Effector memory CD8-positive, alpha-beta T cell (primary cell): Measurements from ENCODE around the gene EEF2K.

ENCODE experiments used
- ATAC-seq: fragments of 150-1000 bp; cut with Tn5 transposase; replicated peaks from 2 replicates; pipeline ENCODE4 v1.10.0; 2021; ENCODE audit warnings: mild to moderate bottlenecking, moderate library complexity
- DNase-seq, 3 experiments: peaks; one replicate each; pipeline ENCODE4 v3.0.0; 2021
- H3K27ac Mint-ChIP-seq, 2 donors: one replicate each; pipeline ENCODE4 v1.8.0; 2022; ENCODE audit warnings: mild to moderate bottlenecking in 2 of 2, mixed read lengths in 2 of 2, moderate library complexity in 2 of 2
- H3K27me3 Mint-ChIP-seq, 2 donors: one replicate each; pipeline ENCODE4 v1.8.0; 2022; ENCODE audit warnings: mixed read lengths in 2 of 2
- H3K36me3 Mint-ChIP-seq: one replicate; pipeline ENCODE4 v1.8.0; 2022; ENCODE audit warnings: mild to moderate bottlenecking, moderate library complexity, mixed read lengths; ENCODE audit not compliant: insufficient read depth
- H3K4me1 Mint-ChIP-seq, 2 donors: one replicate each; pipeline ENCODE4 v1.8.0; 2022; ENCODE audit warnings: low read depth in 2 of 2, mixed read lengths in 2 of 2
- H3K4me3 Mint-ChIP-seq, 2 donors: one replicate each; pipeline ENCODE4 v1.8.0; 2022; ENCODE audit warnings: mild to moderate bottlenecking in 2 of 2, mixed read lengths in 2 of 2, moderate library complexity in 2 of 2
- H3K9me3 Mint-ChIP-seq, 2 donors: one replicate each; pipeline ENCODE4 v1.8.0; 2022; ENCODE audit warnings: mixed read lengths in 2 of 2

The EEF2K gene

DNA sequence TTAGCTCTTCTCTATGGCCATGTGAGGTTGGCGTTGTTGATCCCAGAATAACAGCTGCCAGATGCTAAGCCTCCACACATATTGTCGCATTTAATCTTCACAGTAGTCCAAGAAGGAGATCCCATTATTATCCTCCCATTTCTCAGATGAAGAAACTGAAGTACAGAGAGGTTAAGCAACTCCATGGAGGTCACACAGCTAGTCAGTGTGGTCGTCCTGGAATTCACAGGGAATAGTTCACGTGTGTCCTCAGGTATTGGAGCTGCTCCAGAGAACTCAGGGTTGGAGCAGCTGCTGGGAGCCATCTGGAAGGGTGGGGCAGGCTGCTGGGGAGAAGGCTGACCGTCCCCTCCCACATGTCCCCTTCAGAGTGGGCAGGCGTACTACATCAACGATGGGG is 24.2 kb upstream of the EEF2K start:
- Mint-ChIP-seq H3K36me3 (no peaks in the 10 kb centered on the region), H3K9me3 (no peaks in the 10 kb centered on the region), H3K4me3 (no peak overlapping the region), H3K4me1 (no peaks in the 10 kb centered on the region), H3K27ac (no peak overlapping the region), H3K27me3 (no peaks in the 10 kb centered on the region)
- ATAC-seq (no peak), DNase-seq (no peak)

DNA sequence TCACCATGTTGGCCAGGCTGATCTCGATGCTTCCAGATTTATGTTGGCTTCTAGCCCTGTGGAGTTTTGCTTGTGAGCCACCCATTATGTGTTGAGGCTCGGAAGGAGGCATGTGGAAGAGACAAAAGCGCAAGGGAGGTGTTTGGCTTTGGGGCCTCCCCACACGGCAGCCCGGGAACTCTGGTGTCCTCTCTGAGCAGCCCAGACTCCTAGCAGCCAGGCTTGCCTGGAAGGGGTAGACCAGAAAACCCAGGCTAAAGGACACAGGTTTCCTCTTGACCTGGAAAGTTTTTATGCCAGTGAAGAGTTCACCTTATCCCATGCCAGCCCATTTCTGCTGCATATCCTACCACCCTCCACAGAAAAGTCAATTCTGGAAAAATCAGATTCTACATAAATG is 22.7 kb upstream of the EEF2K start:
- Mint-ChIP-seq H3K4me3 (no peak overlapping the region), H3K9me3 (no peaks in the 10 kb centered on the region), H3K4me1 (peaks cover 1 to 4% of the 10 kb centered on the region in 2 donors), H3K27me3 (no peaks in the 10 kb centered on the region), H3K27ac (no peak overlapping the region), H3K36me3 (no peaks in the 10 kb centered on the region)
- DNase-seq (no peak), ATAC-seq (no peak)

DNA sequence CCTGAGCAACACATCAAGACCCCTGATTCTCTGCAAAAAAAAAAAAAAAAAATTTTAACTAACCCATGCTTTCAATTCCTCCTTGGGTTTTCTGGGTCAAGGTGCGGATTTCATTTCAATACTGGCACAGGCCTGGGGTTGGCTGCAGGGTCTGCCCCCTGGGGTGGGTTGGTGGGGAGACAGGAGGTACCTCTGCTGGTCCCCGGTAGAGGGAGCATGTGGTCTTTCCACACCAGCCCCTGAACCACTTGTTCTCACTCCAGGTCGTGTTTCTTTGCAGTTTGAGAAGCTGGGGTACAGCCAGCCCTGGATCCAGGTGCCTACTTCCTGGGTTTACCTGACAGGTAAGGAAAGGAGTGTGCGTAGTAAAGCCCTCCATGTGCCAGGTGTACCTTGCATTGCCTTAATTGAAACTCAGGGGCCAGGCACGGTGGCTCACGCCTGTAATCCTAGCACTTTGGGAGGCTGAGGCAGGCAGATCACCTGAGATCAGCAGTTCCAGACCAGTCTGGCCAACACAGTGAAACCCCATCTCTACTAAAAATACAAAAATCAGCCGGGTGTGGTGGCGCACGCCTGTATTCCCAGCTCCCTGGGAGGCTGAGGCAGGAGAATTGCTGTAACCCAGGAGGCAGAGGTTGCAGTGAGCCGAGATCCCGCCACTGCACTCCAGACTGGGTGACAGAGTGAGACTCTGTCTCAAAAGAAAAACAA is 22.0 kb upstream of the EEF2K start:
- no peak for DNase-seq
- Mint-ChIP-seq H3K4me1 (peaks cover 7 to 10% of the 10 kb centered on the region in 2 donors), H3K27me3 (no peaks in the 10 kb centered on the region), H3K36me3 (no peaks in the 10 kb centered on the region), H3K9me3 (no peaks in the 10 kb centered on the region), H3K4me3 (no peak overlapping the region), H3K27ac (no peak overlapping the region)
- ATAC-seq = peak; percentile 30

DNA sequence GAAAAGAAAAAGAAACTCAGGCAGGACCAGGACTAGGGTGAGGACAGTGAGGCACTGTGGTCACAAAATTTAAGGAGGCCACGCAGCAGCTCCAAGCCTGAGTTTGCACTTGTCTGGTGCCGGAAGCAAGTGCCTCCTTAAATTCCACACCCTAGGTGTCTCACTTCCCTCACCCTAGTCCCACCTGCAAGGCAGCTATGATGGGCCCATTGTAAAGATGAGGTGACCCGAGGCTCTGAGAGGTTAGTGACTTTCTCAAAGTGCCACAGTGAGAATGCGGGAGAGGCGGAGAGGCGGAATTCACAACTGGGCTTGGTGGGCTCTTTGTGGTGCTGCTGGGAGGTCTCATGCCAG is 21.5 kb upstream of the EEF2K start:
- no peak for ATAC-seq

DNA sequence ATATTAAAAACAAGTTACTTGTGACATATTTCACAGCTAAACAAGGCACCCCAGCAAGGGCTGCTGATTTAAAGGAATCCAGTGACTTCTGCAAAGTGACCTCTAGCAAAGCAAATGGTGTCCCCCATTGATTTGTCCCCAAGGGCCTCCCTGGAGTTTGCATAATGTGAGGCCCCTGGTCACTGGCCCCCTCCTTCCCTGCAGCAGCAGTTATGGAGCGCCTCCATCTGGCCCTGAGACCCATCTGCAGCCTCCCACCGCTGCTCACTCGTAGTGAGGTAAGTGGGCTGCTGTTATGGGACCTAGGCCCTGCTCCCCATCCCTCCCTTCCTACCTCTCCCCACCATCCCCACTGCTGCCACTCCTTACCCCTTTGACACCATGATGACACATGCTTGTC is 19.6 kb upstream of the EEF2K start:
- H3K36me3 Mint-ChIP-seq = peaks cover 22% of the 10 kb centered on the region
- H3K27ac Mint-ChIP-seq = peak overlapping the region; percentile 67 to 98
- no peak overlapping the region for H3K4me3 Mint-ChIP-seq
- ATAC-seq (no peak), DNase-seq (no peak)
- no peaks in the 10 kb centered on the region for H3K9me3 Mint-ChIP-seq
- peaks cover 19 to 20% of the 10 kb centered on the region in 2 donors for H3K4me1 Mint-ChIP-seq
- no peaks in the 10 kb centered on the region for H3K27me3 Mint-ChIP-seq

More for the DNA sequence above, 21.5 kb upstream of the EEF2K start:
- no peaks in the 10 kb centered on the region for H3K27me3 Mint-ChIP-seq
- no peaks in the 10 kb centered on the region for H3K9me3 Mint-ChIP-seq
- peaks cover 3% of the 10 kb centered on the region for H3K36me3 Mint-ChIP-seq
- peaks cover 13 to 15% of the 10 kb centered on the region in 2 donors for H3K4me1 Mint-ChIP-seq
- H3K4me3 Mint-ChIP-seq = no peak overlapping the region
- no peak overlapping the region for H3K27ac Mint-ChIP-seq
- DNase-seq = no peak

DNA sequence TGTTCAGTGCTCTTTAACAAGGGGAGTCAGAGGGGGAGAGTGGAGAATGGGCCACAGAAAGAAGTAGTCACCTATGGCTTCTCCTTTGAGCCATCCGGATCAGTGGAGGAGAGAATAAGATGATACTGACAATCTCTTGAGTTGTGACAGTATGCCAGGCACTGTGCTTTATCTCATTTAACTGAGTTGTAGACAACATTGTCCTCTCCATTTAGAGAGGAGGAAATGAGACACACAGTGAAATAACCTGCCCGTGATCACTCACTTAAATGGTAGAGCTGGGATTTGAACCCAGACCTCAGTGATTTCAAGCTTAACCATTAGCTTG is 17.8 kb upstream of the EEF2K start:
- Mint-ChIP-seq H3K4me1 (peaks cover 29 to 31% of the 10 kb centered on the region in 2 donors), H3K27me3 (no peaks in the 10 kb centered on the region), H3K27ac (peak overlapping the region; percentile 98), H3K36me3 (peaks cover 37% of the 10 kb centered on the region), H3K4me3 (peak overlapping the region in 1 of 2 donors; percentile 5), H3K9me3 (peaks cover 0 to under 1% of the 10 kb centered on the region in 2 donors)
- DNase-seq (no peak), ATAC-seq (no peak)

DNA sequence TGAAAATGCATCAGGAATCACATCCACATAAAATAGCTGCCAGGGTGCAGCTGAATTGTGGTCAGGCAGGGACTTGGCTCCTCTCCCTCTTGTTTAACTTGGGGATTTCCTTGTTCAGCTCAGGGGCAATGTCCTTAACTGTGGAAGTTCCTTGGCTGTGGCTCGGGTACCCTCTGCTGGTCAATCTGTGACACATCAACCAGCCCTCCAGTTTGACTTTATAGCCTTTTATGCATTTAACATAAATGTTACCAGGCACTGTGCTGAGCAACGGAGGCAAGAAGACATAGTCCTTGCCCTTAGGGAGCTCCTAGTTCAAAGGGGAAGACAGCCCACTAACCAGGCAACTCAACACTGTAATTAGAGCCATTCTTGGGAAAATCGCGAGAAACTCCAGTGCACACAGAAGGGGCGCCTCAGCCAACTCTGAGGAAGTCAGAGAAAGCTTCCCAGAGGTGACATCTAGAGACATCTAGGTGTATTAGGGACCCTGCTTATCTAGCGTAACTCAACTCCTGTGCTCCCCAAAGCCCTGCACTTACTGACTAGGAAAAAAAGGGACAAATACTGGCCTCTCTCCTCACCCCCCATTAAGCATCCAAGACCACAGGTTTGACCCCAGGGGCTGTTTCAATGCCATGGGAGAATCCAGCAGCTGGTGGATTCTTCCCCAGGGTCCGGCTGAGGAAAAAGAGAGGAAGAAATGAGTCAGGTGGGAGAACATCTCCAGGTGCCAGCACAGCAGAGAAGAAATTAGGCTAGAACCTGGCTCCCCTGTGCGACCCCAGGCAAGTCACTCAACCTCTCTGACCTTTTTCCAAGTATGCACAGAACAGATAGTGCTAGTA is 17.3 kb upstream of the EEF2K start:
- ATAC-seq (no peak), DNase-seq (peak; percentile 49 to 56 (median 53))
- H3K4me3 Mint-ChIP-seq = peak overlapping the region; percentile 84
- no peaks in the 10 kb centered on the region for H3K27me3 Mint-ChIP-seq
- peaks cover 35 to 36% of the 10 kb centered on the region in 2 donors for H3K4me1 Mint-ChIP-seq
- peaks cover 42% of the 10 kb centered on the region for H3K36me3 Mint-ChIP-seq
- H3K9me3 Mint-ChIP-seq = peaks cover 3 to 7% of the 10 kb centered on the region in 2 donors
- peak overlapping the region; percentile 98 for H3K27ac Mint-ChIP-seq

DNA sequence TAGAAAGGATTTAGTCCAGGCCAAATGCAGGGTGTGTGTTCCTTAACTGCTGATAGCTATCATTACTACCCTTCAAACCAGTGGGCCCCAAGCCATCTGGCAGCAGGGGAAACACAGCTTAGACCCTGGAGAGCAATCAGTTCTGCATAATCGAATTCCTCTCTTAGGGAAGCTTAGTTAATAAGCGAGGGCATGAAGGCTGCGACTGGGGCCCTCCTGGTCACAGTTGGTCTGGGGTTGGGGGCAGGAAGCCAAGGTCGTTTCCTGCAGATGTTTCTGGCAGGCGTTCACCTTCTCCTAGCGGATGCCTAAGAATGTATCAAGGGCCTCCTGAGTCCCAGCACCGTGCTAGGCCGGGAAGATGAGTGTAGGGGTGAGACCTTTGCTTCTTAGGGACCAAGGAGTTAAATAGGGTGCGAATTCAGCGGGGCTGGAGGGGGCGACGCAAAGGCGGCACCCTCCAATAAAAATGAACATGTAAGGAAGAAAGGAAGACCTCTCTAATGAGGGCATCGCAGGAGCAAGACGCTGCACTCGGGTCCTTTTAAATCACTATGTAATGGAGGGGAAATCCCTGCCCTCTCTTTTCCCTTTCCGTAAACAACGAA is 16.5 kb upstream of the EEF2K start:
- ATAC-seq = no peak
- peak overlapping the region; percentile 98 for H3K27ac Mint-ChIP-seq
- DNase-seq = no peak
- H3K9me3 Mint-ChIP-seq = peaks cover 3 to 11% of the 10 kb centered on the region in 2 donors
- H3K27me3 Mint-ChIP-seq = no peaks in the 10 kb centered on the region
- H3K4me3 Mint-ChIP-seq = peak overlapping the region; percentile 84
- H3K36me3 Mint-ChIP-seq = peaks cover 49% of the 10 kb centered on the region
- H3K4me1 Mint-ChIP-seq = peaks cover 40 to 42% of the 10 kb centered on the region in 2 donors

DNA sequence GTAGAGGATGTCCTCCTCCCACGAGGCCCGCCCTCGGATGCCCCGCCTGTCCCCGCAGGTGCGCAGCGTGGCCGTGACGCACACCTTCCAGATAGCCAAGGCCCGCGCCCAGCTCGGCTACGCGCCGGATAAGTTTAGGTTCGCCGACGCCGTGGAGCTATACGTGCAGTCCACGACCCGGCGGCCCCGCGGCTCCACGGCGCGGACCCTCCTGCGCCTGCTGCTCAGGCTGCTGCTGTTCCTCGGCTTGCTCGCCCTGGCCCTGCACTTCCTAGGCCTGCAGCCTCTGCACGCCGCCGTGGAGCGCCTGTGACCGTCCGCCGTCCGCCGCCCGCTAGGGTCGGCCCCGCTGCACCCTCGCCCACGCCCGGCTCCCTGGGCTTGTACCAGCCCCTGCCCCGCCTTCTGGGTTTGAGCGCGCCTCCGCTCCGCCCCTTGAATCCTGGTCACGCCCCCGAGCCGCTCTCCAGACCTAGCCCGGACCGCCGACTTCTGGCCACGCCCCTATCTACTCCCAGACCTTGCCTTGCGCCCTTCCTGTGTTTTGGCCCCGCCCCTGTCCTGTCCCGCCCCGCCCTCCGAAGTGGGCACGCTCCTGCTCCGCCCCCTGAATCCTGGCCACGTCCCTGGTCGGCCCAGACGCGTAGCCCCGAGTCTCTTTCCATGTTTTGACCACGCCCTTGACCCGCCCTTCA is 15.8 kb upstream of the EEF2K start:
- peak; percentile 85 to 90 (median 87) for DNase-seq
- Mint-ChIP-seq H3K4me1 (peaks cover 46 to 49% of the 10 kb centered on the region in 2 donors), H3K36me3 (peaks cover 55% of the 10 kb centered on the region), H3K9me3 (peaks cover 3 to 11% of the 10 kb centered on the region in 2 donors), H3K27me3 (no peaks in the 10 kb centered on the region), H3K27ac (peak overlapping the region; percentile 98), H3K4me3 (peak overlapping the region; percentile 84)
- ATAC-seq = peak; percentile 55

DNA sequence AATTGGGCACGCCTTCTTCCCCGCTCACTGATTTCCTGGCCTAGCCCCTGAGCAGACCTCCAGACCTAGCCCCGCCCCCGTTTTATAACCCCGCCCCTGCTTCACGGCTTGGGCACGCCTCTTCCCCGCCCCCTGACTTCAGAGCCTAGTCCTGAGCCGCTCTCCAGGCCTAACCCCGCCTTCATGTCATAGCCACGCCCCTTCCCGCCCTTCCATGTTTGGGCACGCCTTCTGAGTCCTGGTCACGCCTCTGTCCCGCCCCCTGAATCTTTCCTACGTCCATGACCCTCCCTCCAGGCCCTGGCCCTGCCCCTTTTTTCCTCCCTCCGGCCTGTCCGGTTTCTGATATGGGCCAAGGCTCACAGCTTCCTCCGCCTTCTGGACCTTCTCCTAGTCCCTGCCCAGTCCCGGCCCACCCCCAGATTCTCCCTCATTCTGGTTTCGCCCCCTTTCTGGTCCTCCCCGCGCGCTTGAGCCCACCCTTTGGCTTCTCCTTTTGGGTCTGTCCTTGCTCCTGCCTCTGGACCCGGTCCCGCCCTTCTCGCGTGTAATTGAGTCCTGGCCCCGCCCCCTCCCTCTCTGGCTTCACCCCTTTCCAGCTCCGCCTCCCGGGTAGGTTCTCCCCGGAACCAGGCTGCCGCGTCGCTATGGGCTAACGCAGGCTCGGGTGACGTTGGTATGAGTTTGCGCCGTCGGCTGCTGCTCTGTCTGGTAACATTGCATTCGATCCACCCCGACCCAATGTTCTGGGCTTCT is 15.1 kb upstream of the EEF2K start:
- H3K27me3 Mint-ChIP-seq = no peaks in the 10 kb centered on the region
- H3K36me3 Mint-ChIP-seq = peaks cover 62% of the 10 kb centered on the region
- peak; percentile 99 to 100 (median 99) for DNase-seq
- H3K9me3 Mint-ChIP-seq = peaks cover 3 to 11% of the 10 kb centered on the region in 2 donors
- H3K4me3 Mint-ChIP-seq = peak overlapping the region; percentile 84
- H3K27ac Mint-ChIP-seq = peak overlapping the region; percentile 98
- peaks cover 51 to 54% of the 10 kb centered on the region in 2 donors for H3K4me1 Mint-ChIP-seq
- peak; percentile 53 for ATAC-seq

DNA sequence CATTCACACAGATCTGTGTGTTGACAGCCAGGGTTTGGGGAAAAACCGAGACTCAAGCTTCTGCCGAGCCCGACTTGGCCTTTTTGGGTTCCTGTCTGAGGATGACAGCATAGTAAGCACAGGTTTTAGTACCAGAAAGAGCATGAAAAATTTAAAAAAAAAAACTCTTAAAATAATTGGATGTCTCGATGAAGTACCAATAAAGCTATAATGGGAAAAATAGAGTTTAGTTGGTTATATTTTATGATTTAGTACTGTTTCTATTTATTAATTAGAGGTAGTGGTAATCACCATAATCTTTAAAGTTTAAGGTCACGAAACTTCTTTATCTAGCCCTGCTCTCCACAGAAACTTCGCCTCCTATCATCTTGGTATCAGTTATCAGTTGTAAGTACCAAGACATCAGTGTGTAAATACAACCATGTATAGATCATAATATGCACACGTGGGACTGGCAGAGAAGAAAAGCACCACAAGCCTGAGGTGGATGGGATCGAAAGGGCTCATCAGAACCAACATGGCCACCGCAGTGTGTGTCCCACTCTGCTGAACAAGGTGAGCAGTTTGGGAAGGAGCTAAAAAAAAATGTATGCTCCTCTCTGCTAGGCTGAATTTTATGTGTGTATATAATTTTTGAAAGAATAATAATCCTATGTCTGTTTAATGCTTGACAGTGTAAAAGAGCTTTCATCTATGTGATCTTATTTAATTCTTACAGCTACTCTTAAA is 14.4 kb upstream of the EEF2K start:
- H3K9me3 Mint-ChIP-seq = peaks cover 3 to 11% of the 10 kb centered on the region in 2 donors
- peaks cover 70% of the 10 kb centered on the region for H3K36me3 Mint-ChIP-seq
- peaks cover 51 to 54% of the 10 kb centered on the region in 2 donors for H3K4me1 Mint-ChIP-seq
- H3K4me3 Mint-ChIP-seq = peak overlapping the region; percentile 84
- ATAC-seq (no peak), DNase-seq (peak; percentile 26 to 41 (median 34))
- H3K27me3 Mint-ChIP-seq = no peaks in the 10 kb centered on the region
- peak overlapping the region; percentile 98 for H3K27ac Mint-ChIP-seq
